HepG2 (cell line): ENCODE data around the gene PPP1R12A. TPM values are rescaled to one million over a fixed set of nuclear protein-coding genes. Genes with fewer than 3 reads are reported as not detected.

Source experiments
- ATAC-seq: fragments of 200-7000 bp; cut with Tn5 transposase; 3 replicates; pipeline ENCODE4 v1.9.1; 2020; ENCODE audit warnings: mild to moderate bottlenecking, moderate library complexity
- BruUV-seq: library from RNA; stranded (reverse); fragments of 400-500 nt; replicated peaks from 2 replicates; lab custom pipeline; 2021; lab: Mats Ljungman, UMichigan
- CTCF ChIA-PET: fragments of 300-600 bp; formaldehyde crosslinking; extraction: SDS; loops from one replicate; lab custom pipeline; 2021; ENCODE audit warnings: low total read pairs, inconsistent platforms, low intra/inter-chr PET ratio; lab: Yijun Ruan, JAX
- POLR2A ChIA-PET: fragments of 350-600 bp; sonication (Branson Sonifier 250); formaldehyde crosslinking; loops from one replicate; lab custom pipeline; 2020; ENCODE audit warnings: antibody characterized with exemption, inconsistent platforms; lab: Yijun Ruan, JAX
- DNase-seq: peaks from one replicate; pipeline ENCODE4 v3.0.0-alpha.2; 2015; ENCODE audit warnings: low spot score
- FAIRE-seq: peaks from 3 replicates; lab custom pipeline; 2011; peaks lifted over from hg19 to GRCh38; lab: Jason Lieb, UNC
- H2AFZ ChIP-seq: one replicate; pipeline ENCODE4 v1.6.1; 2011; ENCODE audit warnings: low read length, inconsistent platforms
- H3K27ac ChIP-seq: fragments of 300-600 bp; 3 replicates; pipeline ENCODE4 v1.8.0; 2011; ENCODE audit warnings: mixed run types, mild to moderate bottlenecking, mixed read lengths, low read length, inconsistent platforms; ENCODE audit not compliant: insufficient read depth; ENCODE audit errors: extremely low read length
- H3K27me3 ChIP-seq, 2 experiments: fragments of 200-600 bp in 1 of 2; 2 replicates in 1 of 2; 3 replicates in 1 of 2; pipeline versions ENCODE4 v1.6.0 to v1.8.0; 2011; ENCODE audit warnings: low read length in 2 of 2, mild to moderate bottlenecking in 2 of 2, moderate library complexity in 2 of 2, inconsistent platforms in 1 of 2; ENCODE audit not compliant: insufficient read depth in 2 of 2, control insufficient read depth in 1 of 2
- H3K36me3 ChIP-seq, 2 experiments: fragments of 200-600 bp in 1 of 2; replicated peaks in 1 of 2; 2 replicates in 1 of 2; 3 replicates in 1 of 2; pipeline versions ENCODE4 v1.5.1 to v1.8.0; 2011; ENCODE audit warnings: low read length in 2 of 2, inconsistent platforms in 1 of 2; ENCODE audit not compliant: insufficient read depth in 2 of 2, control insufficient read depth in 1 of 2
- H3K4me1 ChIP-seq: 2 replicates; pipeline ENCODE4 v1.5.1; 2012; ENCODE audit warnings: low read length, inconsistent platforms; ENCODE audit not compliant: insufficient read depth
- H3K4me2 ChIP-seq: 2 replicates; pipeline ENCODE4 v1.6.0; 2011; ENCODE audit warnings: low read depth, low read length, inconsistent platforms
- H3K4me3 ChIP-seq, 3 experiments: fragments of 200-600 bp in 1 of 3; sonication (generic), shearing (Covaris generic) in 1 of 3; replicated peaks in 1 of 3; 2 replicates each; pipeline ENCODE4 v1.5.1; 2011 to 2016; ENCODE audit warnings: low read length in 3 of 3, inconsistent platforms in 2 of 3, low read depth in 2 of 3, mild to moderate bottlenecking in 2 of 3, control low read depth in 1 of 3, mixed read lengths in 1 of 3; ENCODE audit not compliant: insufficient read depth in 1 of 3
- H3K79me2 ChIP-seq: one replicate; pipeline ENCODE4 v1.6.1; 2011; ENCODE audit warnings: low read length, inconsistent platforms; ENCODE audit not compliant: insufficient read depth
- H3K9ac ChIP-seq: 2 replicates; pipeline ENCODE4 v1.6.0; 2011; ENCODE audit warnings: mild to moderate bottlenecking, low read depth, low read length, inconsistent platforms; ENCODE audit not compliant: insufficient read depth
- H3K9me3 ChIP-seq: 2 replicates; pipeline ENCODE4 v1.5.1; 2012; ENCODE audit warnings: mild to moderate bottlenecking, low read length
- H4K20me1 ChIP-seq: 2 replicates; pipeline ENCODE4 v1.6.0; 2011; ENCODE audit warnings: inconsistent platforms, mild to moderate bottlenecking, low read length, moderate library complexity; ENCODE audit not compliant: insufficient read depth
- AHDC1 ChIP-seq: sonication (generic); formaldehyde crosslinking; IDR thresholded peaks from 2 replicates; pipeline ENCODE4 v1.5.1; 2020; ENCODE audit warnings: mild to moderate bottlenecking, missing genetic modification reagents, borderline replicate concordance
- ETS1 ChIP-seq: sonication (generic); formaldehyde crosslinking; IDR thresholded peaks from 2 replicates; pipeline ENCODE4 v1.4.0; 2020; ENCODE audit warnings: missing genetic modification reagents
- MAFF ChIP-seq: IDR thresholded peaks from 2 replicates; pipeline ENCODE4 v1.6.1; 2011; ENCODE audit warnings: low read depth, low read length, improper control_type of control experiment
- MAFK ChIP-seq, 2 experiments: IDR thresholded peaks in 1 of 2; conservative IDR thresholded peaks in 1 of 2; 2 replicates each; pipeline ENCODE4 v1.6.1; 2011; ENCODE audit warnings: improper control_type of control experiment in 2 of 2, low read length in 2 of 2
- RXRA ChIP-seq: sonication (generic); formaldehyde crosslinking; IDR thresholded peaks from 2 replicates; pipeline ENCODE4 v1.5.1; 2020; ENCODE audit warnings: missing genetic modification reagents
- ZNF280B ChIP-seq: sonication (generic); formaldehyde crosslinking; IDR thresholded peaks from 2 replicates; pipeline ENCODE4 v1.5.0; 2020; ENCODE audit warnings: missing genetic modification reagents, mild to moderate bottlenecking, borderline replicate concordance
- ZNF883 ChIP-seq: sonication (generic); formaldehyde crosslinking; IDR thresholded peaks from 2 replicates; pipeline ENCODE4 v1.5.1; 2020; ENCODE audit warnings: mild to moderate bottlenecking, missing genetic modification reagents; ENCODE audit errors: not compliant biosample characterization
- WGBS: methylation state at CpG from one replicate; pipeline ENCODE4 v1.1.6; 2017; ENCODE audit warnings: low lambda C conversion rate; 5-methylcytosine and 5-hydroxymethylcytosine counted together
- in situ Hi-C: cut with HindIII; loops from 2 replicates; pipeline ENCODE4 v1.10.0; 2017; ENCODE audit warnings: low pct_unique_long_range_greater_than_20kb; ENCODE audit not compliant: extremely low pct_ligation_motif_present
- intact Hi-C: fragments of 100-400 bp; cut with micrococcal nuclease; formaldehyde crosslinking; loops from one replicate; pipeline ENCODE4 v1.10.0; 2022; ENCODE audit not compliant: unreplicated experiment
- polyA plus RNA-seq, 8 experiments: library from polyadenylated mRNA; depleted of rRNA in 3 of 8; stranded (reverse) in 7 of 8; unstranded in 1 of 8; fragments of >200 nt; fragmentation: Illumina TruSeq in 4 of 8; extraction: Trizol in 4 of 8; gene quantifications; 2 replicates each; pipeline versions ENCODE4 v1.2.1 to v1.2.3, GENCODE V29; 2011 to 2016; ENCODE audit warnings: low read depth in 4 of 8, missing spikeins in 1 of 8, mixed read lengths in 1 of 8; ENCODE audit not compliant: insufficient read depth in 1 of 8
- total RNA-seq, 5 experiments: library from RNA; depleted of rRNA; stranded (reverse); fragments of >200 nt; fragmentation: Illumina TruSeq; extraction: Trizol; gene quantifications; 2 replicates each; pipeline ENCODE4 v1.2.3, GENCODE V29; 2016; ENCODE audit warnings: low read depth in 1 of 5

The PPP1R12A gene
- total and polyA plus RNA-seq, 2 of the 13 experiments (the other 11 are each of a cell fraction or from before 2014, with no cell fraction given), result 23.8 to 50.0 TPM

- ChIA-PET POLR2A (no interaction called here), CTCF (no interaction called here)
- Histone ChIP-seq H3K4me2 (no peak overlapping the region), H3K4me3 (no peak overlapping the region), H2AFZ (no peak overlapping the region), H3K4me1 (peaks cover 14% of the 10 kb centered on the region), H4K20me1 (no peaks in the 10 kb centered on the region), H3K27ac (no peak overlapping the region), H3K36me3 (peaks cover 0 to 31% of the 10 kb centered on the region in 2 experiments; a peak in 3 of 5 replicates), H3K9ac (no peak overlapping the region), H3K27me3 (no peaks in the 10 kb centered on the region), H3K79me2 (no peaks in the 10 kb centered on the region), H3K9me3 (no peaks in the 10 kb centered on the region)
- ATAC-seq (no peak), DNase-seq (no peak), FAIRE-seq (no peak)
- intact Hi-C loops (loop anchor here (10.0 kb wide), 1 partner anchor 107 kb away; the partner anchor contains the start of gene PPP1R12A), in situ Hi-C loops (no loop called here)
- 99% methylated on average over 3 of the region's 3 CpGs for WGBS
- peak; percentile 40 to 45; a peak in 2 of 4 replicates for TF ChIP-seq MAFK (conservative IDR thresholded peaks at IDR 0.05 in 1 of 2, IDR thresholded peaks at IDR 0.05 in 1 of 2; ENCODE audit: low read length in 2 of 2)
- TF ChIP-seq RXRA (CRISPR knock-in tag), result no peak
- BruUV-seq, result no TSS peak
Measured at GRCh38 chr12:79827484-79827883, 107.4 kb downstream of the PPP1R12A start.

- Histone ChIP-seq H2AFZ (no peak overlapping the region), H3K4me3 (no peak overlapping the region), H3K27me3 (no peaks in the 10 kb centered on the region), H3K79me2 (no peaks in the 10 kb centered on the region), H3K9me3 (no peaks in the 10 kb centered on the region), H3K4me1 (peaks cover 14% of the 10 kb centered on the region), H3K27ac (peak overlapping the region; percentile 14), H4K20me1 (no peaks in the 10 kb centered on the region), H3K4me2 (no peak overlapping the region), H3K36me3 (peaks cover 0 to 27% of the 10 kb centered on the region in 2 experiments; a peak in 3 of 5 replicates), H3K9ac (no peak overlapping the region)
- ATAC-seq, result peak; percentile 88
- DNase-seq, result peak; percentile 77
- POLR2A ChIA-PET, result no interaction called here
- CTCF ChIA-PET, result no interaction called here
- FAIRE-seq, result peak; percentile 4
- WGBS, result 52% methylated on average over 6 of the region's 6 CpGs
- BruUV-seq, result no TSS peak
- intact Hi-C loops (loop anchor here (10.0 kb wide), 1 partner anchor 108 kb away; the partner anchor contains the start of gene PPP1R12A), in situ Hi-C loops (no loop called here)
- TF ChIP-seq ETS1 (CRISPR knock-in tag), result no peak
- no peak for TF ChIP-seq ZNF280B (CRISPR knock-in tag)
- no peak for TF ChIP-seq ZNF883 (CRISPR knock-in tag)
- TF ChIP-seq AHDC1 (CRISPR knock-in tag), result peak; percentile 53; the same call in 1 of the 2 replicates
- no peak for TF ChIP-seq MAFF
Measured at GRCh38 chr12:79826267-79827128, 108.4 kb downstream of the PPP1R12A start.
